GM19372 (cell line): ENCODE results near the gene GFER.
"Not testable (repeated sequence)": the region's sequence is repeated elsewhere in the genome, so short reads cannot be mapped to it uniquely, and the experiment has no call there.

ENCODE experiments used
- ATAC-seq: cut with Tn5 transposase; IDR thresholded peaks from one replicate; pipeline ENCODE4 v1.9.1; 2021; ENCODE audit warnings: mild to moderate bottlenecking, low read depth, moderate library complexity; ENCODE audit not compliant: unreplicated experiment

The GFER gene

DNA sequence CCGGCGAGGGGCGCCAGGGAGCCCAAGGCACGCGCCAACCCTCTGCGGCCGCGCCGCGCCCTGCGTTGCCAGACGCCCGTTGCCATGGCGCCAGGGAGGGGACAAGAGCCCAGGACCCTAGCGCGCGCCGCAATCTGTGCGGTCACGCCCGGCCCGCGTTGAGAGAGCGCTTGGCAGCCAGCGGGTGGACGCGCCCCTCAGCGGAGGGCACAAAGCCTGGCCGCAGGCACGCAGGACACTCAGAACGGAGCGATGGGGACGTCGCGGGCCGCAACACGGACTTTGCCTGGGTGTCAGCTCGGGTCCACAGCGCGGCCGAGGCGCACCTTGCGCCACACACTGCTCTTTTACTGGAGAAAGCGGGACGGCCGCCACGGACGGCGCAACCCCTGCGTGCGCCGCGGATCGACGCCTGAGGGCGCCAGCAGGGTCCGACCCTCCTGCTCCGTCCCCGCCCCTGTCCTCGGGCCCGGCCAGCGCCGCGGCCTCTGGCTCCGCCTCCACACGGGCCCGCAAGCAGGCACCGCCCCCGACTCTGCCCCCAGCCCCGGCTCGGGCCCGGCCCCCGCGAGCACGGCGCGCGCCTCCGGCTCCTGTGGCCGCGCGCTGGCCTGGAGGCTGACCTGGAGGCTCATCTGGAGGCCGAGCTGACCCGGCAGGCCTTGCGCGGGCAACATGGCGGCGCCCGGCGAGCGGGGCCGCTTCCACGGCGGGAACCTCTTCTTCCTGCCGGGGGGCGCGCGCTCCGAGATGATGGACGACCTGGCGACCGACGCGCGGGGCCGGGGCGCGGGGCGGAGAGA, at the start of gene GFER:
GFER (plus strand) TSS at position 650 of the 803 bp plus-strand sequence; CDS start at position 676, 26 bp downstream.
- ATAC-seq: peak; percentile 85

DNA sequence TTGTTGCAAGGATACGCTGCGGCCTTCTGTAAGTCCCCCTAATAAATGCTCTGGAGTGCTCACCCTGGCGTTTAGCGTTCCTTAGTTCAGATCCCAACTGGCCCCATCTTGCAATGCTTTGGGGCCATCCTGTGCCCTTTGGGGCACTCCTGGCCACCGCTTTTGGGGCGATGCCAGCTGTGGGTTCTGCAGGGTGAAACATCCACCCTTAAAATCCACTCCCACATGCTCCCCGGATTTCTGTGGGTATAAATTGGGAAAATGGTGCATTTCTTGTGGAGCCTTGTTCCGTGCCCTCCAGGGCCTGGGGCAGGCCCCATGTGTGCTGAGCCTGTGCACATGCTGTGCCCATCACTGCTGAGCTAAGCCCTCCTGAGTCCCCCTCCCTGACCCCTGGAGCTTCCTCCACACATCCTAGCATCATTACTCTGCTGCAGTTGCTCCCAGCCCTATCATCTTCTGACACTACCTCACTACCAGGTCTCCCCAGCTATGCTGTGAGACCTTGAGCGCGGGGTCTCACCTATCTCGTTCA, 47.0 kb upstream of the GFER start:
- no peak for ATAC-seq

GRCh38 chr16:1938316-1938715, 45.7 kb upstream of the GFER start:
- no peak for ATAC-seq

- no peak for ATAC-seq
Observed at GRCh38 chr16:1938910-1939309, 45.1 kb upstream of the GFER start.

GRCh38 chr16:1939833-1940232, 44.2 kb upstream of the GFER start:
- not testable (repeated sequence) for ATAC-seq

DNA sequence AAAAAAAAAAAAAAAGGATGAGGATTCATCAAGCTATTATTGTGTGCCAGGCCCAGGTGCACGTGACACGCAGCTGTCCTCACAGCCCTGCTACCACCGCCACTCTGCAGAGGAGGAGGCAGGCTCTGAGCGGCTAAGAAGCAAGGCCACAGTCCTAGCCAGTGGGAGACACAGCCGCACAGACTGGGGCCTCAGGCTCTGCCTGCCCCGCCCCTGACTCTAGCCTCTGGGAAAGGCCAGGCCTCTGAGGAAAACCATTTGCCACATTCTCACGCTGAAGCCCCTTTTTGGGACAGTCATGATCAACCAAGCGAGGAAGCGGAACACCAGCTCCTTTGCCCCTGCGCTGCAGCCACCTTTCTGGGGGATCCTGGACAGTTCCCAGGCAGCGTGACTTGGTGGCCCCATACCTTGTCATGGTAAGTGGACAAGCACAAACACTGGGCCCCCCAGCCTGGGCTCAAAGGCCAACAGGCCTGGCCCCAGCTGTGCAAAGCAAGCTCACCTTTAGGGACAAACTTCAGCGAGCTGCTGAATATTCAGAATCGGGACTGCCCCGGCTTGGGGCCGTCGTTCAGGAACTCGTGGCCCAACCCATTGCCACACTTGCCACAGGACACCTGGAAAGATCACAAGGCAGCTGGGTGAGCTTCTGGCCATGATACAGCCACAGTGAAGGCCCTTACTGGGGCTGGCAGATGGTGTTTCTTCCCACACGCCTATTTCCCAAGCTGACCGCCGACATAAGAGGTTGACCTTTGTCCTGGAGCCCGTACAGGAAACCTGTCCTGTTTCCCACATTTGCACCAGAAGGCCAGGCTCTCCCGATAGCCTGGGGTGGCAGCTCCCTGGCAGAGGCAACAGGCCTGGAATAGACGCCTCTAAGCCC, 43.5 kb upstream of the GFER start:
- no peak for ATAC-seq

DNA sequence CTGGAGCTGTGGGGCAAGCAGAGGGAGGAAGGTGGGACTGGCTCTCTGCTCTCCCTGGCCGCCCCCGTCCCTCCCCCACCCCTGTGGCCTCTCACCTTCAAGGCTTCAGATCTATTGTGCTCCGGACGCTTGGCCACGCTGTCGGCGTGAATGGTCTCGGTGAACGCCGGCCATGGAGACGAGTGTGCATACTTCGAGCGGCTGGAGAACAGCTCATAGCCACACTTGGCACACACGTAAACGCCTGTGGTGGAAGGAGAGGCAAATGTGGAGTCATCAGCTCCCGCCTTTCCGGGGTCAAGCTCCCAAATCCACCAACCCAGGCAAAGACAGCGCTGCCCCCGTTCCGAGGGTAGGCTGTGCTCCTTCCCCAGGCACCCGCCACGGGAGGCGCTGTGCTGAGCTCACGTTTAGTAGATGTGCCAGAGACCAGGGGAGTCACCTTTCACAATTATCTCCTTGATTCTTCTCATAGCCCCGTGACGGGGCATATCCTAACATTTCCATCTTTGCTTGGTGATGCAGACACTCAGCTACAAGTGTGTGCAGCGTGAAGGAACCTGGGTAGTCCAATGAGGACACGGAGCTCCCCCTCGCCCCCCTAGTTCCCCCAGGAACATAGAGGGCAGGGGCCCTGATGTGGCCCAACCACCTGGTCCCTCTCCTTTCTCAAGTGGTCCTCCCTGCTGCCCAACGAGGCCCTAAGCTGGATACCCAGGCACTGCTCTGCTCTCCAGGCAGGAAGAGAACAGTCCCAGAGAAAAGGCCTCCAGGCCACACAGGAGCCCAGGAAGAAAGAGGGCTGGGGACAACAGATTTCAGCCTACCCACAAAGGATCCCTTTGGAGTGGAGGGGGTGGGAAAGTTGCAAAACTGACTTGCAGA, 42.6 kb upstream of the GFER start:
- no peak for ATAC-seq

DNA sequence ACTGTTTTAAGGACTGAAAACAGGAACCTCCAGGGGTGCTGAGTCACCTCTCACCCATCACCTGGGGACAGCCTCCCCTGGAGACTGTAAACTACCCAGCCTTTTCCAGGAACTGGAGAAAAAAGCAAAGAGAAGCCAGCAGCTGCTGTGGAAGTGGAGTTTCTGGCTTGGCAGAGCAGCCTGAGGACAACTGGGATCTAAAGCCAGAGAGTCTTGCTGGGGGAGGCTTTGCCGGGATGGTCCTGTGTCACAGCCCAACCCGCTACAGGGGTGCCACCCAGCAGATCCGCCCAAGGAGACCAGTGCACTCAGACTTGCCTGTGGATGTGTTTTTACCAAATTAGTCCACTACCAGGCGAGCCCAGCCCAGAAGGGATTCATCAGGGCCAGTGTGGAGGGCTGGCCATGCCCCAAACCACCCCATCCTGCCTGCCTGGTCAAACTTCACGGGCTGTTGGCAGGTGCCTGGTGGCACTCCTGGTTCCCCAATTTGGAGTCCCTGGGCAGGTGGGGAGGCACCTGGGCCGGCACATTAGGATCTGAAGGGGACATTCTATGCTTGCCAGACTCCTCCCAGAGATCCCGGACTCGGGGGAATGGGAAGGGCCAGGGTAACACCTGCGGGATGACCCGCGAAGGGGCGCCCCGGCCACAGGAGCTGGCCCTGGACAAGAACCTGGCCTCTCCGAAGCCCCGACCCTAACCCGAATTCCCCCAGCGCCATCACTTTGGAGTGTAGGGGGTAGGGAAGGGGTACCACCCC, 41.8 kb upstream of the GFER start:
- ATAC-seq: no peak

GRCh38 chr16:1942810-1943726, 40.9 kb upstream of the GFER start, which contains the start of gene MSRB1:
Gene MSRB1, minus strand, starts transcription at chr16:1943199. Its CDS starts 43 bp downstream, at chr16:1943156.
- ATAC-seq: peak; percentile 93

GRCh38 chr16:1944612-1945199, 39.3 kb upstream of the GFER start:
- no peak for ATAC-seq

- no peak for ATAC-seq
Observed at GRCh38 chr16:1945559-1946391, 38.2 kb upstream of the GFER start.

- ATAC-seq: no peak
Observed at GRCh38 chr16:1946495-1947368, 37.3 kb upstream of the GFER start.

- no peak for ATAC-seq
Observed at GRCh38 chr16:1947369-1947670, 36.7 kb upstream of the GFER start.

DNA sequence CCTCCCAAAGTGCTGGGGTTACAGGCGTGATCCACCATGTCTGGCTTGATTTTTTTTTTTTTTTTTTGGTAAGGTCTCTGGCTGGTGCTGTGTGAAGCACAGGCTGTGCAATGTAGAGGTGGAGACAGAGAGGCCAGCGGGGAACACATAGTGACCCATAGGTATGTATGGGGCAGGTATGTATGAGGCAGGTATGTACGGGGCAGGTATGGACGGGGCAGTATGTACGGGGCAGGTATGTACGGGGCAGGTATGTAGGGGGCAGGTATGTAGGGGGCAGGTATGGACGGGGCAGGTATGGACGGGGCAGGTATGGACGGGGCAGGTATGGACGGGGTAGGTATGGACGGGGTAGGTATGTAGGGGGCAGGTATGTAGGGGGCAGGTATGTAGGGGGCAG, 34.5 kb upstream of the GFER start:
- no peak for ATAC-seq

DNA sequence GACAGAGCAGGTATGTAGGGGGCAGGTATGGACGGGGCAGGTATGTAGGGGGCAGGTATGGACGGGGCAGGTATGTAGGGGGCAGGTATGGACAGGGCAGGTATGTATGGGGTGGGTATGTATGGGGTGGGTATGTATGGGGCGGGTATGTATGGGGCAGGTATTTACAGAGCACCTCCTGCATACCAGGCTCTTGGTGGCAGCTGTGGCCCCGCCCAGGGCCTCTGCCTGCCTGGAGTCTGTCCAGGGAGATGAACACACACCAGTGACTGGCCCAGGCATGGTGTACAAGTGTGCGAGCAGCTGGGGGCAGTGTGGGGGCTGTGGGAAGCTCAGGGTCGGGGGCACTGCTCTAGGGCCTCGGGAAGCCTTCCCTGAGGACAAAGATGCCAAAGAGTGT, 33.9 kb upstream of the GFER start:
- no peak for ATAC-seq

DNA sequence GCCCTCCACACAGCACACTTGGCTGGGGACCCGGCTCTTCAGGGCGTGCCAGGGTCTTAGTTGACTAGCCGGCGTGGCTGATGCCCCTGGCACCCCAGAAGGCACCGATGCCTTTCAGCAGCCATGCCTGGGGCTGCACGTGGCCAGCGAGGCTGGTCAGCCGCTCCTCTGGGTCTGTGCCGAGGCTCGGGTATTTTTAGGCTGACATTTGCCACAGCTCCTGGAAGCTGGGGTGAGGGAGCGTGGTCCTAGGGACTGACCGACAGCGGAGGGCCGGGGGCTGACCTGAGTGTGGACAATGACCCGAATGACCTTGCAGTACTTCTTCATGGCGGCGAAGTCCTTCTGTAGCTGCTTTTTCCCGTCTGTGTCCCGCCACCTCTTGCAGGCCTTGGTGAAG, 33.4 kb upstream of the GFER start:
- ATAC-seq: no peak
